Testis (tissue), 2 donors: ENCODE results near the gene CPSF6.

ENCODE experiments used
- CTCF ChIP-seq, 3 experiments: fragments of 450-650 bp in 2 of 3; fragments of 200-600 bp in 1 of 3; sonication (generic) in 1 of 3; IDR thresholded peaks; one replicate each; pipeline ENCODE4 v1.5.1; 2016 to 2019; ENCODE audit warnings: antibody characterized with exemption in 3 of 3, mild to moderate bottlenecking in 2 of 3, moderate library complexity in 1 of 3
- POLR2A ChIP-seq: fragments of 450-650 bp; IDR thresholded peaks from one replicate; pipeline ENCODE4 v1.6.1; 2017; ENCODE audit warnings: antibody characterized with exemption, mild to moderate bottlenecking, moderate library complexity

- TF ChIP-seq CTCF (IDR thresholded peaks at IDR 0.05), result no peak
- no peak for TF ChIP-seq POLR2A
These were observed 14.0 kb upstream of the CPSF6 start for GRCh38 chr12:69225251-69225910.
